MCF 10A (cell line): Measurements from ENCODE around the gene FAM72C. TPM values are rescaled to one million over a fixed set of nuclear protein-coding genes. Genes with fewer than 3 reads are reported as not detected.
"Not testable (repeated sequence)": the region's sequence is repeated elsewhere in the genome, so short reads cannot be mapped to it uniquely, and the experiment has no call there.

Experiments used
- BruUV-seq: library from RNA; stranded (reverse); fragments of 400-500 nt; replicated peaks from 2 replicates; lab custom pipeline; 2021; lab: Mats Ljungman, UMichigan
- CTCF ChIA-PET: fragments of 300-600 bp; sonication (Branson Sonifier 250); formaldehyde crosslinking; extraction: SDS; loops from one replicate; lab custom pipeline; 2021; ENCODE audit warnings: antibody characterized with exemption, inconsistent platforms; lab: Yijun Ruan, JAX
- POLR2A ChIA-PET: fragments of 300-600, 350-650 bp; sonication (Branson Sonifier 250); formaldehyde crosslinking; extraction: SDS; loops from one replicate; lab custom pipeline; 2020; ENCODE audit warnings: antibody characterized with exemption, inconsistent platforms; lab: Yijun Ruan, JAX
- DNase-seq: peaks from one replicate; pipeline ENCODE4 v3.0.0-alpha.2; 2018; ENCODE audit not compliant: unreplicated experiment
- H3K27ac Mint-ChIP-seq: one replicate; pipeline ENCODE4 v1.8.0; 2022; ENCODE audit warnings: mild to moderate bottlenecking, low read depth, mixed read lengths; ENCODE audit not compliant: unreplicated experiment
- H3K27me3 Mint-ChIP-seq: one replicate; pipeline ENCODE4 v1.8.0; 2022; ENCODE audit warnings: mixed read lengths; ENCODE audit not compliant: insufficient read depth, unreplicated experiment
- H3K36me3 Mint-ChIP-seq: one replicate; pipeline ENCODE4 v1.8.0; 2022; ENCODE audit warnings: mild to moderate bottlenecking, moderate library complexity, mixed read lengths; ENCODE audit not compliant: insufficient read depth, unreplicated experiment
- H3K4me1 Mint-ChIP-seq: one replicate; pipeline ENCODE4 v1.8.0; 2022; ENCODE audit warnings: mixed read lengths; ENCODE audit not compliant: insufficient read depth, unreplicated experiment
- H3K4me3 Mint-ChIP-seq: one replicate; pipeline ENCODE4 v1.8.0; 2022; ENCODE audit warnings: mild to moderate bottlenecking, moderate library complexity, mixed read lengths; ENCODE audit not compliant: unreplicated experiment
- H3K9me3 Mint-ChIP-seq: one replicate; pipeline ENCODE4 v1.8.0; 2022; ENCODE audit warnings: mixed read lengths; ENCODE audit not compliant: unreplicated experiment
- intact Hi-C: fragments of 100-400 bp; cut with micrococcal nuclease; formaldehyde crosslinking; loops from 2 replicates; pipeline ENCODE4 v1.14.1; 2022
- total RNA-seq: library from RNA; stranded (reverse); gene quantifications from 2 replicates; pipeline ENCODE4 v1.2.3, GENCODE V29; 2022

The FAM72C gene
- total RNA-seq, 1 experiment from 2014 or later: 13.1 TPM

GRCh38 chr1:143988602-143989426 is 17.0 kb upstream of the FAM72C start:
- DNase-seq, POLR2A ChIA-PET, H3K27ac Mint-ChIP-seq, H3K4me1 Mint-ChIP-seq, H3K4me3 Mint-ChIP-seq, intact Hi-C loops, BruUV-seq, H3K27me3 Mint-ChIP-seq, H3K36me3 Mint-ChIP-seq, CTCF ChIA-PET, H3K9me3 Mint-ChIP-seq: not testable (repeated sequence)

GRCh38 chr1:143987868-143988267 is 16.1 kb upstream of the FAM72C start:
- H3K4me3 Mint-ChIP-seq, H3K9me3 Mint-ChIP-seq, DNase-seq, BruUV-seq, H3K36me3 Mint-ChIP-seq, H3K27ac Mint-ChIP-seq, H3K27me3 Mint-ChIP-seq, CTCF ChIA-PET, H3K4me1 Mint-ChIP-seq, POLR2A ChIA-PET, intact Hi-C loops: not testable (repeated sequence)

- CTCF ChIA-PET, intact Hi-C loops: not testable (repeated sequence)
Observed at GRCh38 chr1:143984721-143985473, 13.1 kb upstream of the FAM72C start.

GRCh38 chr1:143974416-143974815 is 2.6 kb upstream of the FAM72C start:
- H3K36me3 Mint-ChIP-seq, CTCF ChIA-PET, H3K27ac Mint-ChIP-seq, H3K9me3 Mint-ChIP-seq, H3K27me3 Mint-ChIP-seq, BruUV-seq, intact Hi-C loops, POLR2A ChIA-PET, H3K4me1 Mint-ChIP-seq: not testable (repeated sequence)
- peak overlapping the region; percentile 81 for H3K4me3 Mint-ChIP-seq
- peak; percentile 3 for DNase-seq

More at GRCh38 chr1:143984721-143985473, 13.1 kb upstream of the FAM72C start:
- H3K4me1 Mint-ChIP-seq, POLR2A ChIA-PET, H3K9me3 Mint-ChIP-seq, H3K4me3 Mint-ChIP-seq, H3K27me3 Mint-ChIP-seq, H3K27ac Mint-ChIP-seq, BruUV-seq, H3K36me3 Mint-ChIP-seq, DNase-seq: not testable (repeated sequence)

- BruUV-seq: not testable (repeated sequence)
Observed at GRCh38 chr1:143973876-143974414, 2.2 kb upstream of the FAM72C start.

GRCh38 chr1:143972753-143973326 is 1.1 kb upstream of the FAM72C start:
- TSS peak; percentile 57 for BruUV-seq
- CTCF ChIA-PET, H3K27ac Mint-ChIP-seq: not testable (repeated sequence)

More at GRCh38 chr1:143973876-143974414, 2.2 kb upstream of the FAM72C start:
- H3K4me1 Mint-ChIP-seq, POLR2A ChIA-PET, CTCF ChIA-PET, DNase-seq, H3K36me3 Mint-ChIP-seq, H3K9me3 Mint-ChIP-seq, intact Hi-C loops, H3K27ac Mint-ChIP-seq, H3K27me3 Mint-ChIP-seq: not testable (repeated sequence)
- H3K4me3 Mint-ChIP-seq: peak overlapping the region; percentile 81

GRCh38 chr1:143965860-143966259 is 5.9 kb downstream of the FAM72C start:
- H3K27me3 Mint-ChIP-seq: not testable (repeated sequence)

More at GRCh38 chr1:143972753-143973326, 1.1 kb upstream of the FAM72C start:
- H3K4me3 Mint-ChIP-seq, H3K36me3 Mint-ChIP-seq, H3K4me1 Mint-ChIP-seq, H3K27me3 Mint-ChIP-seq, H3K9me3 Mint-ChIP-seq, DNase-seq, POLR2A ChIA-PET, intact Hi-C loops: not testable (repeated sequence)

GRCh38 chr1:143964294-143964693 is 7.5 kb downstream of the FAM72C start:
- intact Hi-C loops, H3K9me3 Mint-ChIP-seq, H3K4me1 Mint-ChIP-seq, H3K4me3 Mint-ChIP-seq, DNase-seq, BruUV-seq, H3K36me3 Mint-ChIP-seq, H3K27ac Mint-ChIP-seq, CTCF ChIA-PET, H3K27me3 Mint-ChIP-seq, POLR2A ChIA-PET: not testable (repeated sequence)

More at GRCh38 chr1:143965860-143966259, 5.9 kb downstream of the FAM72C start:
- H3K9me3 Mint-ChIP-seq, BruUV-seq, H3K4me3 Mint-ChIP-seq, H3K27ac Mint-ChIP-seq, CTCF ChIA-PET, intact Hi-C loops, H3K36me3 Mint-ChIP-seq, H3K4me1 Mint-ChIP-seq, DNase-seq, POLR2A ChIA-PET: not testable (repeated sequence)
